ENCODE results near the gene LPP. TPM values are rescaled to one million over a fixed set of nuclear protein-coding genes. Genes with fewer than 3 reads are reported as not detected.

Gene LPP
- total and polyA plus RNA-seq, 2 of the 13 experiments (the other 11 are each of a cell fraction or from before 2014, with no cell fraction given): 19.2 to 29.9 TPM

DNA sequence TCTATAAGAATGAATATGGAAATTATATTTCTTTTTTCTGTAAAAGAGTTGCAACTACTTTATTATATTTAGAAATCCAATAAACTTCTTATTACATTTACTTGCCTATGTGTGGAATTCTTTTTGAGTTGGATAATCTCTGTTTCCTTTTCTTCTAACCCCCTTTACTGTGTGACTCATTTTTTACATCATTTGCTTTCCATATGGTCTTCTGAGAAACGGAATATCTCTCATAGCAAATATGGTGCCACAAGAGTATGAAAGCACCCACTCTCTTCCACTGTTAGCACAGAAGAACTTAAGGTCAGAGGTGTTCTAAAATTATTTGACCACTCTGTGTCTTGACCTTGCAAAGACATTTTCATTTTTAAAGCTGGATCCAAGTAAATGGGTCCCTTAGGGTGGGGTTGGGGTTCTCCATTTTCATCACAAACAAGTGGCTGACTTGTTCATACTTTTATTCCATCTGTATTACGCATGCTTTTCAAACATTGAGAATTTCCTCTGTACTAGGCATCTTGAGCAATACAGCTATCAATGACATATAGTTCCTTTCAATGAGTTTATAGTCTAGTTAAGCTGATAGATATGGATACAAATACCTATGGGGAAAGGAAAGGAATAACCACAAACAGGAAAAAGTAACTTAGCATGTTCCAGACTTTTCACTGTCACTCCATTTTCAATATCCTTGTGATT lies 736.8 kb downstream of the LPP start (continued):
- TF ChIP-seq, protein P1, sequence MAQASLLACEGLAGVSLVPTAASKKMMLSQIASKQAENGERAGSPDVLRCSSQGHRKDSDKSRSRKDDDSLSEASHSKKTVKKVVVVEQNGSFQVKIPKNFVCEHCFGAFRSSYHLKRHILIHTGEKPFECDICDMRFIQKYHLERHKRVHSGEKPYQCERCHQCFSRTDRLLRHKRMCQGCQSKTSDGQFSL (CRISPR knock-in tag; IDR thresholded peaks at IDR 0.05): no peak
- TF ChIP-seq ZNF30 (CRISPR knock-in tag; IDR thresholded peaks at IDR 0.05): no peak
- no peak for TF ChIP-seq FOSL2 (CRISPR knock-in tag; IDR thresholded peaks at IDR 0.05)
- TF ChIP-seq ZNF367 (CRISPR knock-in tag; IDR thresholded peaks at IDR 0.05; ENCODE audit: borderline replicate concordance): no peak
- TF ChIP-seq KLF15 (CRISPR knock-in tag; IDR thresholded peaks at IDR 0.05; ENCODE audit: borderline replicate concordance): no peak
- TF ChIP-seq ZNF205 (CRISPR knock-in tag; IDR thresholded peaks at IDR 0.05): no peak

DNA sequence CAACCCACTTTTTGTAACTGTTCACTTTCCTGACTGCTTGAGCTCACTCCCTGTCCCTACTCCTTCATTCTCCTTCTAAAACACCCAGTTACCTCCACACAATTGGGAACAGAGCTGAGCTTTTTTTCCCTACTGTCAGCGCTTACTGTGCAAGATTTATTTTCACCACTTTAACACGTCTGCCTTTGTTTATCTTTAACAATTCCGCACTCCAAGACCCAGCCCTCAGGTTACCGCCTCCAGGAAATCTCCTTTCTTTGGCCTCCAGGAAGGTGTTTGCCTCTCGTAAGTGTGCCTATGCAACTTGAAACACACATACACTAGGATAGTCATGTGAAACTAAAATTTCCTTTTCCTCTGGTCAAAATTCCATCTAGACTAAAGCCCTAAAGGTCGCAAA lies 745.9 kb downstream of the LPP start:
- 92% methylated on average over 6 of the region's 6 CpGs for WGBS (ENCODE audit: low lambda C conversion rate)
- in situ Hi-C loops (cut with HindIII; ENCODE audit: extremely low pct_ligation_motif_present, low pct_unique_long_range_greater_than_20kb): no loop called here
- ChIA-PET POLR2A (no interaction called here), CTCF (ENCODE audit: low intra/inter-chr PET ratio, low total read pairs) (no interaction called here)
- no peaks in the 10 kb centered on the region for H3K27me3 ChIP-seq (ENCODE audit: control insufficient read depth in 1 of 2, insufficient read depth in 2 of 2, low read length in 2 of 2)
- no peaks in the 10 kb centered on the region for H3K9me3 ChIP-seq (ENCODE audit: low read length)
- no peak overlapping the region for H3K4me2 ChIP-seq (ENCODE audit: low read depth, low read length)
- no peak for DNase-seq (ENCODE audit: low spot score)
- no peak for ATAC-seq
- H3K27ac ChIP-seq (ENCODE audit: extremely low read length, insufficient read depth, low read length): no peak overlapping the region
- no peak overlapping the region for H3K9ac ChIP-seq (ENCODE audit: insufficient read depth, low read depth, low read length)
- no peak overlapping the region for H2AFZ ChIP-seq (ENCODE audit: low read length)
- no TSS peak for BruUV-seq (replicated peaks)
- no peak for TF ChIP-seq ZNF75D (CRISPR knock-in tag; IDR thresholded peaks at IDR 0.05; ENCODE audit: borderline replicate concordance)
- TF ChIP-seq MAFK (conservative IDR thresholded peaks at IDR 0.05 in 1 of 2, IDR thresholded peaks at IDR 0.05 in 1 of 2; ENCODE audit: low read length in 2 of 2): peak in 1 of 2 experiments; percentile 37; a peak in 1 of 4 replicates
- no peaks in the 10 kb centered on the region for H3K79me2 ChIP-seq (ENCODE audit: insufficient read depth, low read length)
- H4K20me1 ChIP-seq (ENCODE audit: insufficient read depth, low read length): no peaks in the 10 kb centered on the region
- H3K4me1 ChIP-seq (ENCODE audit: insufficient read depth, low read length): peaks cover 4% of the 10 kb centered on the region; the same call in 1 of the 2 replicates
- intact Hi-C loops (cut with micrococcal nuclease; ENCODE audit: unreplicated experiment): no loop called here
- H3K4me3 ChIP-seq (replicated peaks in 1 of 3; ENCODE audit: insufficient read depth in 1 of 3, low read depth in 2 of 3, low read length in 3 of 3): no peak overlapping the region
- H3K36me3 ChIP-seq (replicated peaks in 1 of 2; ENCODE audit: control insufficient read depth in 1 of 2, insufficient read depth in 2 of 2, low read length in 2 of 2): no peaks in the 10 kb centered on the region
- FAIRE-seq: no peak
